Stimulated activated CD4-positive, alpha-beta T cell treated with anti-CD3 and anti-CD28 coated beads, Interleukin-1b, Interleukin-23, amount 100 ng/mL, for 4 hours (primary cell): Measurements from ENCODE around the gene TMEM108.

Experiments used
- DNase-seq, 2 donors: peaks; one replicate each; pipeline ENCODE4 v3.0.0-alpha.2; 2020; ENCODE audit warnings: low read depth in 2 of 2

Gene TMEM108

DNA sequence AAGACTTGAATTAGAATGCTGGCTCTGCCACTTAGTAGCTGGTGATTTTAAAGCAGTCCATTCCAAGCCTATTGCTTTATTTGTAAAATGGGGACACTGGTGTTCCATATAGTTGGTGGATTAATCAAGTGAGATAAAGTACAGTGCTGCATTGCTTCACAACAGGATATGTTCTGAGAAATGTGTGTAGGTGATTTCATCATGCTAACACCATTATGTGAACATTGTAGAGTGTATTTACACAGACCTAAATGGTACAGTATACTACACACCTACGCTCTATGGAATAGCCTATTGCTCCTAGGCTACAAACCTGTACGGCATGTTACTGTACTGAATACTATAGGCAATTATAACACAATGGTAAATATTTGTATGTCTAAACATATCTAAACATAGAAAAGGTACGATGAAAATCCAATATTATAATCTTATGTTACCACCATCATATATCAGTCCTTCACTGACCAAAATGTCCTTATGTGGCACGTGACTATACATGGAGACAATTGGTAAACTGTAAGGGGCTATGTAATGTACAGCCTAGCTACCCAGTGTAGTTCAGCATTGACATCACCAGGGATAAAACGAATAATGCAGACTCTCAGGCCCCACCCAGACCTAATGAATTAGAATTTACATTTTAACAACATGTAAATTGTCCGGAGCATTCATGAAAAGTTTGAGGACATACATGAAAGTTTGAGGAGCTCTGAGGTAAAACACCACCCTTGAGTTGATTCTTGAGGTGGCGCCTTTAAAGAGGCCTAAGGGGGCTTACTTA lies 240.3 kb downstream of the TMEM108 start:
- no peak for DNase-seq

DNA sequence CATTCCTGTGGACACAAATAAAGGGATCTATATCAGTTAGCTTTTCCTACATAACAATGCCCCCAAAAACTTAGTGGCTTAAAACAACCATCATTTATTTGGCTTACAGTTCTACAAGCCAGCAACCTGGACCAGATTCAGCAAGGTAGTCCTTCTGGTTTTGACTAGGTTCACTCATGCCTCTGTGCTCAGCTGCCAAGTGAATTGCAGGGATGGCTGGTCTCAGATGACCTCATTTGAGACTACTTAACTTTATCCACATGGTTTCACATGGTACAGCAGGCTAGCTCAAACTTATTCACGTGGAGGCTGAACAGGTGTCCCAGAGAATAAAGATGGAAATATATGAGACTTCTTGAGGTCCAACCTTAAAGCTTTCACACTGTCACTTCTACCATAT lies 242.4 kb downstream of the TMEM108 start:
- no peak for DNase-seq

DNA sequence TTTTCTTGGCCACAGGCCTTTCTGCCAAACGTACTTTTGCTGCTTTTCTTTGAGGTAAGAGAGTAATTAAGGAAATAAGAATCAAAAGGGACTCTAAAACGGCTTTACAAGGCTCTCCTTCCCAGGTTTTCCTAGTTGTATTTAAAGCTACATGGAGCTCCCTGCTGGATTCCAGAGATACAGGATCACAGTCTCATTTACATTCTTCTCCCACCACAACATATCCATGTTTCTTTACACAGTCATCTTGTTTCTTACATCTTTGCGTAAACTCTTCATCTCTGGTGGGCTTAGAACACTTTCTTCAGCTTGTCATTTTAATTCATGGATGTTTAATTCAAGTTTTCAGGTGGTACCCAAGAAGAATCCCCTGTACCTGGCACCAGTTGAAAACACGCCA lies 244.0 kb downstream of the TMEM108 start:
- no peak for DNase-seq

DNA sequence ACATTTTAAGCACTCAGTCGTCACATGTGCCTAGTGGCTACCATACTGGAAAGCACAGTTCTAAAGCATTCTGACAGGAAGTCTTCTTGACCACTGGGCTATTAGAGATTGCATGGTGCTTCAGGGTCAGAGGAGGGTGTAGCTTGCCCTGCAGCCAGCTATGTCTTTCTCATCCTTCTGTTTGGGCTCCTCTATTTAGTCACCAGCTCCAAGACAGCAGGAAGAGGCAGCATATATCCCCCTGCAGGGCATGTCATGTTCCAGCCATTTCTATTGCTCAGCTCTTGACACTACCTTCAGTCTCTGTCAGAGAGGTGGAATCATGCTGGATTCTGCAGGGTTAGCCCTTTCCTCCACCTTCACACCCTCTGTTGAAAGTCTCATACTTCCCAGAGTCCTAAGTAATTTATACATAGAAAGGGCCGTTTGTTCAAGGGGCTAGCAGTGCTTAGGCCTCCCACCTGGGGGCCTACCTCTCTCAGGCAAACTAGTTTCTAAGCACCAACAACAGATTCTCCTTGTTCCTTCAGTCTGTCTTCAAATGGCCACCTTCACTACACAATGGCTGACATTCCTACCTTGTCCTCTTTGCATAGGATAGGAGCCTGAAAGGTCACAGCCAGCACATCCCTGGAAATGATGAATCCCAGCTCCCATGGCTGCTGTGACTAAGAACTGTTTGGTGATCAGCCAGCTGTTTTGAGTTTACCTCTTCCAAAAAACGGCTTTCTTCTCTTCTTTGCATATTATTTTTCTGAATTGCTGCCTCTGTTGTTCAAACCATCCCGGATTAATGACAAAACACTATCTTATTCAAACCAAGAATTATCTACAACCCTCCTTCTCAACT lies 246.0 kb downstream of the TMEM108 start:
- no peak for DNase-seq

DNA sequence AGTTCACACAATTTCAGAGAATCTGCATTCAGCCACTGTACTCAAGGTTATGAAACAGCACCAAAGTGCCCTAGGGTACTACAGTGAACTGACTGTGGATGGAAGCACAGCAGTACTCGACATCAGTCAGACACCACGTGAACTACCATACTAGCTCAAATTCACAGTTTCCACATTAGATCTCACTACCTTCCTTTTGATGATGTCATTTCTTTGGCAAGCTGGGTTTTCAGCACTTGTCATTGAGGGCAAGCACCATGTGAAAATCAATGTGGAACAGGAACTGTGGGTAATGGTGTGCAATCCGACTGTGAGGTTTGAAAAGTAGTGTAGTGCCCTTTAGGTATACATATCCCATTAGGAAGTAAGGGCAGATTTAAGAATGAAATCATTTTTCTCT lies 251.1 kb downstream of the TMEM108 start:
- no peak for DNase-seq

DNA sequence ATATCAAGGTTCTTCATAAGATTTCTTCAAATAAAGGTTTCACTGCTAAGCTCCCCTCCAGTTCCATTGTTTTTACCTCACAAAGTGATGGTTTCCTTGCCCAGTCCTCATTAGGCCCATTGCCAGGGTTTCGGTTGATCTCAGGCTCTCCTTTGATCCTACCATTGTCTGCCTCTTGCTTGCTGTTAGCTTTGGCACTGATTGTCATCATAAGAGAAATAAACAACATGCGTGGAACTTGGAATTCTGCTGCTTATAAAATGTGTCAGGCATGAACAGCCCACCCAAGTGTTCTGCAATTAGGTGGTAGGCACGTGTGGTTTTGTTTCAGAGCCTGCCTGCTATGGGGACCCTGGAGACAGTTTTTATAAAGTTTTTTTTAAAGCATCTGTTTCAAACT lies 254.1 kb downstream of the TMEM108 start:
- DNase-seq, result no peak

DNA sequence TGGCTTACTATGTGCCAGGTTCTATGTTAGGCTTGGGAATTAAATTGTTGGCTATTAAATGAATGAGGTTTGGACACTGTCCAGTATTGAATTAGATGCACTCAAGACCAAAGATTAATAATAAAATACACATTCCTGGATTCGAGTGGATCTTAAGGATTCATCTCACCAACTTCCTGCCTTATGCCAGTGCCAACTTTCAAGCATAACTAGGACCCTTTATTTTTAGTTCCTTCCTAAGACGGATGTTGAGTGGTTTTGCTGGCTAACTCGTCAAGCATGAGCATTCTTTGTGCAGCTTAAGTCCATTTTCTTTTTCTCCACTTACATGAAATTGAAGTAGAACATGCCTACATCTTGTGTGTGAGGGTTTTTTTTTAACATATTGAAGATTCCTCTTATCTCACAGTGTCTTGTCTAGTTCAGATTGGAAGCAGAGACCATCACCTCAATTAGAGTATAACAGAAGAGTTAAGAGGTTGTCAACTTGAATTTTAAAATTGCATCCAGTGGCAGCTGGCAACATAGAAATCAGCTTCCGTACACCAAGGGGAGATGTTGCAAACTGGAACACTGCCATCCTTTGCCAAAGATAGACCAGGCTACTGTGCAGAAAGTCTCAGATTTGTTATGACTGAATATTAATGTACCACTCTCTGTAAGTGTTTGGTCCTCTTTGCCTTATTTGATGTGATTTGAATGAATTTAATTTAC lies 255.4 kb downstream of the TMEM108 start:
- no peak for DNase-seq

DNA sequence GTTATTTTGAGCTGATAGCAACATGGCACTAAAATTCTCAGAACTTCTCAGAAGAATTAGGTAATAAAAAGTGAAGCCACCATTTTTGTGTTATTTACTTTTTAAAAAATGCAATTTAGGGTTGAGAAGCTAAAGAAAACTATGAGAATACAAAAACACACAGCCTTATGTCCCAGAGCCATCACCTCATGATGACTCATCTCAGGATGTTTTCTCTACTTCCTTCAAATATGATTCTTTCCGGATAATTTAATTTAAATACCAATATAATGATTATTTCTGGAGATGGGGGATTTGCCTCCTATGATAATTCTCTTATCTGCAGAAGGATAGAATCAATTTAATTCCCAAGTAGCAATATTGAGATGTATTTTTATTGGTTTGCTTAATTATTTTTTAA lies 256.1 kb downstream of the TMEM108 start:
- DNase-seq, result no peak

DNA sequence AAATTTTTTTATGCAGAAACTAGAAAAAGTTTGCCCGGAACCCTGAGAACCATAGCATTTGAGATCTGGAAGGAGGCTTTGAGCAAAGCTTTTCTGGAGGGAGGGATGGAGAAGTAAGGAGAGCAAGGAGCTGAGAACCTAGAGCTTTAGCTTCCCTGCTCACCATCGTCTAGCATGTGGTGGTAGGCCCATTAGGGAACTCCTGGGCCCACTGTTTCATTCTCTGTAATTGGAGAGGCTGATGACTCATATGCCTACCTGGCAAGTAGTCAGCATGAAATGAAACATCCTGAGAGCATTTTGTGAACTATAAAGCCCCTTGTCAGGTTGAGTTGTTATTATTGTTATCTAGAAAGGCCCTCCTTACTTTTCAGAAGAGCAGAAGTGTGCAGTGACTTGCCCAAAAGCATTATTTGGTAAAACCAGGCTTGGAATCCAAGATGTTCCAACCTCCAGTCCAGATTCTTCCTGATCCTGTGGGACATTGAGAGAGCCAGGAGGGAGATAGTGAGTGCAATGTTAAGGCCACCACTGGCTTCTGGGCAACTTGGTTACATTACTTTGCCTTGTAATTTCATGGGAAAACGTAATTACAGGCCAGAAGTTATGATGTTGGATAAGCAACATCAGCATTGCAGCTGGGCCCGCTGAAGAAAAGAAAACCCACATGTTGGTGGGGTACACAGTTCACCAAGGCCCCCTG lies 257.2 kb downstream of the TMEM108 start:
- DNase-seq, result no peak

DNA sequence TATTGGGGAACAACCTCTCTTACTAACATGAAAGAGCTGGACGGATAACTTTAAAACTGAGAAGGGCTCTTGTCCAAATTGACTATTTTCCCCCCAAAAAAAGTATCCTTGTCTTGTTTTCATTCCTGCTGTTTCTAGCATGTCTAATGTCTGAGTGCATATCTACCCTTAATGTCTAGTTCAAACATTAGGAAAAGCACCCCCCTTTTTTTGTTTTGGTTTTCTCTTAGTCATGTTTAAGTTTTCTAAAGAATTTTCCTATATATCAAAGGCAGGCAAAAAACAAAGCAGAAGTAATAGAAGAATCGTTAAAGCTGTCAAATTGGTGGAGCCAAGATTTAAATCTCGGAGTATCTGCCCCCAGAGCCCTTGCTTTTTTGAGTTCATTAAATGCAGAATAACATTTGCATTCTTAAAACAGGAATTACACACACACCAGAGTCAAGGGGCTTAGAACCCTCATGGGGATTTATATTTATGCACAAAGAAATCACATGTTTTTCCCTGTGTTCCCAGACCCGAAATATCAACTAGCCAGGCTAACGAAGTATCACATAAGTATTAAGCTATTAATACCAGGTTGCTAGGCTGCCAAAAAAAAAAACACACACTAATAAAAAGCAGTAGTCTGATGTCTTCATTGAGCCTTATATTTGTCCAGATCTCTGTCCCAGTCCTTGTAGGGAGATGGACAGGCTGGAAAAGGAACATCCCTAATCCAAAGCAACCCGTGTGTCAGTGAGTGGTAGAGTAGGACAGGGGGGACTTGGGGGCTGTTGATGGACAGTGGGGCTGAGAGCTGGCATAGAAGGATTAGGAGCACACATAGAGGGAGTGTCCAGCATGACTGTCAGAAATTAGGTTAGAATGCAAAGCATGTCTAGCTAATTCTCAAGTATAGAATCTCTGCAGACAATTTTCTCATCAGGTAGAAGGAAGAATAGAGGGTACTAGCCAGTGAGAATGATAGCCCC lies 258.0 kb downstream of the TMEM108 start:
- no peak for DNase-seq

DNA sequence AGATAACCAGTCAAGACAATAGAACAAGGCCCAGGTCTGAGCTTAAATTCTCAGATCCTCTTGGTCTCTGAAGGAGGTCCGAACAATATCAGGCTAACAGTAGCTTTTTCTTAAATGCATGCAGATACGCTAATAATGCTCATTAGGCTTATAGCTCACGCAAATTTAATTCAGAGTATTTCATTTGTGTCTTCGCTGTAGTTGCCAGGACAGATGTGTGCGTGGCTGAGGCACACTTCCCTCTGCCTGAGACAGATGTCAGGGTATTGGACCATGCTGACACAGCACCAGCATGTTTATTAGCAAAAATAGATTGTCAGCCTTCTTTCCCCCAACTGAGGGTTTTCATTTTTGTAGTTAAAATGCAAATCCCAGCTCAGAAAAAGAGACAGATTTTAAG lies 258.8 kb downstream of the TMEM108 start:
- no peak for DNase-seq

DNA sequence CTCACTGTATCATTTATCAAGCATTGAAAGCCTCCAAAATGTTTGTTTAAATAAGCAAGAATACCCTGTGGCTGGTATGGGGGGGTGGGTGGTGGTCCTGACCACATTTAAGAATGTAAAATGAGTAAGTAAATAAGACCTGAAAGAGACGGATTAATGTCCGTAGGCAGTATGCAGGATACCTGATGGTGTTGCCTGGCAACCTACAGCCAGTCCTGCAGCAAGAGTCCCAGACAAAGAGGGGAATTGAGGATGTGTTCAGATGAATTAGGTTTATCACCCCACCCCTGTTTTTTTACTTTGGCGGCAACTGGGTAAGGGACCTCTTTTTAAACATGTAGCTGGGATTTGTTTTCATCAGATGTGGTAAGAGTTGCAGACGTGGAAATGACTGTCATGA lies 261.9 kb downstream of the TMEM108 start:
- DNase-seq, result no peak

DNA sequence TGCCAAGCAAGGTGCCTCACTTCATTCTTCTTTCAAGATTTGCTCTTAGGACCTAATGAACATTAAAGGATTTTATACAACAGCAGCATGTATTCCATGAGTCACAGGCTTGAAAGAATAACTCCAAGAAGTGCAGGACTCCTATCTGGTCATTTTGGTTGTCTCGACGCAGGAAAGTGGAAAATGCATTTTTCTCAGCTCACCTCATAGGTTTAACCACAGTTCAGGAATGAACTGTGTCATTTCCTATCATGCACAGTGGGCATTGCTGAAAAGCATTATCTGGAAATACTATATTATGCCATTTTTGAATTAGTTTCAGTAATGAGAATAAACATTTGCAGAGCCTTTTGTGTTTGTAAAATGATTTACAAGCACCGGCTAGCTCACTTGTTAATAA lies 263.0 kb downstream of the TMEM108 start:
- DNase-seq, result no peak

DNA sequence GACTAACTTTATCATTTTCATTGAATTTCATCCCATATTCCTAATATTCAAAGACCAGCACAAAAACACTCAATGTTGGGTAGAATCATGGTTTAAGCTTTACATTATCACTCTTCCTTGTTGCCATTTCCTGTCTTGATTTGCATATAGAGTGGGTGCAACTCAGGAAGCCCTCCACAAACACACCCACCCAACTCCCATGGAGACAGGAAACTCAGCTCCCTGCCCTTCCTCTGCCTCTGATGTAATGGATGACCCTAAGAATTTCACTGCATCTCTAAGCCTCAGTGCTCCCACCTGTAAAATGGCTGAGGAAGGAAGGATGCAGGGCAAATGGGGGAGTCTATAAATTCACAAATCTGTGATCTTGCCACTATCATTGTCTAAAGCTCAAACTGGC lies 263.5 kb downstream of the TMEM108 start:
- DNase-seq, result no peak

DNA sequence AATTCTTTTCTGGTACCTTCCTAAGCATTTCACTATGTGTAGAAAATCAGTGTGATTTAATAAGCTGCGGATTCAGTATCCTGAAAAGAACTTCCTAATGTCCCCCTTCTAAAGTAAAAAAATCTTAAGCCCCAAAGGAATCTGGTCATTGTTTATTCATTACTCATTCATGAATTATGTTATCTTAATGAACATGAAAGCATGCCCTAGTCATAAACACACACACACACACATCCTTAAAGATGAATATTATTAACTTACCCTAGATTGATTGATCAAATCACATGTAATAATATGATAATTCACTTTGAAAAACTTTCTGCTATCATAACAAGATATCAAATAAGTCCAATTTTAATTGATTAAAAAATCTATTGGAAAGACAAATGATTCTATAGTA lies 265.2 kb downstream of the TMEM108 start:
- DNase-seq, result no peak

DNA sequence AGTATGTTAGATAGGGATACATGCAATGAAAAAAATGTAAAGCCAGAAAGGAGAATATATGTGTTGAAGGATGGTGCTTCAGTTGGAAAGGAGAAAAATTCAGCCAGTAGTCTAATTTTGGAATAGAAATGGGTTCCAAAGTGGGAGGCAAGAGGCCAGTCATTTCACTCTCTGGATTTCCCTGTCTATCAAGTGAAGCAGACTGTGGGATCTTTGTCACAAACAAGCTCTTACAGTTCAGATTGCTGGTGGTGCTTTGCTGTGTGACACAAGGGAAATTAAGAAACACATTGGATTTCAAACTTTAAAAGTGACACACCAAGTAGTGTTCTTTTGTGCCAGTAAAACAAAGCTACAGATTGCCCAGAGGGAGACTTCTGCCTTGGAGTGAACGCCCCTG lies 279.7 kb downstream of the TMEM108 start:
- no peak for DNase-seq

DNA sequence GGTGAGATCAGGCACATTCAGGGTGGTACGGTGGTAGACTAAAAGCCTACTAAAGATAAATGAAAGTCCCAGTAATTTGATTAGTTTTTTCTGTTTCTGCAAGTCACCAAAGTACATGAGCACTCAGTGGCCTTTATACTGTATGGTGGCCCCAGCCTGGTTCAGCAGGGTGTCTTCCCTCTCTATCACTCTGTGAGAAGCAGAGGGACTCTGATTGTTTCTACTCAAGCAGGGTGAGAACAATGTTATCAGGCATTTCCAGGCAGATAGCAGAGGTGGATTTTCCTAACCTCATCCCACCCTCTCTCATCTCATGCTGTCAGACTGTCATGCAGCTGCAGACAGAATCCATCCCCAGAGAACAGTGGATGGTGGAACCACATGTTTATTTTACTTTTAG lies 290.2 kb downstream of the TMEM108 start:
- no peak for DNase-seq

DNA sequence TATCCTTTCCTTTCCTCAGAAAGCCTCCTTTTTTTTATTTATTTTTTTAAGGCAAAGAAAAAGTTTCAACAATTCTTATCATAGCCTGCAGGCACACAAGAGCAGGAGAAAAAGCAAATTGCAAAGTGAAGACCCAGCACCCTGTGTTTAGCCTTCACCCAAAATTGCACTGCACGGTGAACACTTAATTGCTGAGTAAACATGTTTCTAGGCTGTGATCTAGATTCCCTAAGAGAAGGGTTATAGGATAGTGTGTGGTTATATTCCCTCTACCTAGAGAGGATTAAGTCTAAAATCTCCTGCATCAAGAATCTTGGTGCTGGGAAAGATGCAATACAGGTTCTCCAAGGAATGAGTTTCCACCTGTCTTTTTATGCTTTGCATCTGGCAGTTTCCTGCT lies 291.4 kb downstream of the TMEM108 start:
- DNase-seq, result no peak

DNA sequence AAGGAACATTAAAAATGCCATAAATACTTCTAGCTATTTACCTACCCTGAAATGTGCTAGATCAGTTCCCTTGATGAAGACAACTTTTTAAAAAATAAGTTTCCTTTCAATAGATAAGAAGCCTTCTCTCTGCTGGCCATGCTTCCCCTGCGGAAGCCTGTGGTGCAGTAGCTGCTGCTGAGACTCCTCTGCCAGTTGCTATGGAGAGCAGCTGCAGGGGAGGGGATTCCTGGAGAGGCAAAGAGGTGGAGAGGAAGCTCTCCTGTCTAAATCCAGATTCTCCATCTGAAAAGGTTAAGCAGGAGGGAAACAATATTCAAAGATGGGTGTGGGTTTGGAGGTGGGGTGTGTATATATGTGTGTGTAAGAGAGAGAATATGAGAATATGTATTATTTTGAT lies 291.9 kb downstream of the TMEM108 start:
- DNase-seq, result no peak

DNA sequence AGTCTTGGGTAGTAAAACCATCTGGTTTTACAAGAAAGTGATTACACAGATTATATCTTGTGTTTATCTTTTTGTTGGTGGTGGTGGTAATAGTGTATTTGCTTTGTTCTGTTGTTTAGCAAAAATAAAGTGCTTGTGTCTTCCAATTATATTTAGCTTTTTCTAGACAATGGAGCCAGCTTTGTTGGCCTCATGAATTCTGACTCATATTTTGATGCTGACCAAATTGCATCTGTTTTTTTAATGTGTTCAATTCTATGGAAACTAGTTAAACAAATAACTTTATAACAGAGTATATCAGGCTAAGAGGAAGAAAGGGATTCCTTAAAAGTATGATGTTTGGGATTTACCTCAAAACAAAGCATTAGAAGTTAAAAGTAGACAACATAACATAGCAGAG lies 292.3 kb downstream of the TMEM108 start:
- DNase-seq, result no peak

DNA sequence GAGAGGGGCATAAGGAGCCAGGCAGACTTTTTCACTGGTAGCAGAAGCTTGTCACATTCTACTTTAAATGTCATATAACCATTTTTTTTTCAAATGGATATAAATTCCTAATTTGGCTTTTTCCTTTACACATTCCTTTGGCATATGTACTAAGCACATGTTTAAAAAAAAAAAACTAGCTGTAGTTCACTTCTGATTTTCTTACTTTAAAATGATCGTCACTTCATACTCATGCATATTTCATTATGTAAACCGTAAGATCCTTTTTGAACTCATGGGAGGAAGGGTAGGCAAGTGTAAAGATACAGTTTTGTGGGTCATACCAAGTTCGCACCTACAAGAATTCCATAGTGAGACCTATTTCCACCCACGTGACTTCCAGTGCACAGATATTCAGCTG lies 316.5 kb downstream of the TMEM108 start:
- no peak for DNase-seq
